ENCODE measurements around the gene CNTNAP2. TPM values are rescaled to one million over a fixed set of nuclear protein-coding genes. Genes with fewer than 3 reads are reported as not detected.

CNTNAP2 gene
- total and polyA plus RNA-seq, 4 donors = 0.14 to 2.3 (median 1.1) TPM

- Histone ChIP-seq H3K4me1 (ENCODE audit: control insufficient read depth in 4 of 4, insufficient read depth in 4 of 4, low read length in 3 of 4) (no peaks in the 10 kb centered on the region), H3K36me3 (ENCODE audit: control insufficient read depth in 4 of 4, insufficient read depth in 3 of 4, low read depth in 1 of 4, low read length in 3 of 4) (no peaks in the 10 kb centered on the region), H3K9ac (ENCODE audit: low read depth in 1 of 2, low read length in 2 of 2) (no peak overlapping the region), H3K4me3 (ENCODE audit: low read depth in 1 of 3, low read length in 3 of 3) (no peak overlapping the region), H3K27ac (ENCODE audit: low read depth in 1 of 2, low read length in 2 of 2) (no peak overlapping the region), H3K9me3 (ENCODE audit: control insufficient read depth in 4 of 4, low read length in 3 of 4) (no peaks in the 10 kb centered on the region), H3K27me3 (ENCODE audit: control insufficient read depth in 4 of 4, insufficient read depth in 4 of 4, low read length in 3 of 4) (no peaks in the 10 kb centered on the region)
- TF ChIP-seq GABPA (IDR thresholded peaks at IDR 0.05 in 1 of 2, conservative IDR thresholded peaks at IDR 0.05 in 1 of 2) (no peak), SP1 (IDR thresholded peaks at IDR 0.05) (no peak), ATF3 (IDR thresholded peaks at IDR 0.05) (no peak), EGR1 (IDR thresholded peaks at IDR 0.05; ENCODE audit: low read depth in 2 of 2) (no peak), HNF4G (IDR thresholded peaks at IDR 0.05) (no peak), FOXA2 (IDR thresholded peaks at IDR 0.05) (no peak), ZBTB33 (IDR thresholded peaks at IDR 0.05) (no peak), RAD21 (IDR thresholded peaks at IDR 0.05) (no peak), HNF4A (conservative IDR thresholded peaks at IDR 0.05) (no peak), FOXA1 (IDR thresholded peaks at IDR 0.05) (no peak), MAX (IDR thresholded peaks at IDR 0.05) (no peak), TAF1 (conservative IDR thresholded peaks at IDR 0.05) (no peak), NR2F2 (IDR thresholded peaks at IDR 0.05) (no peak), REST (IDR thresholded peaks at IDR 0.05) (no peak), RXRA (IDR thresholded peaks at IDR 0.05) (no peak), YY1 (IDR thresholded peaks at IDR 0.05) (no peak), JUND (IDR thresholded peaks at IDR 0.05) (no peak), CTCF (IDR thresholded peaks at IDR 0.05; ENCODE audit: low read depth, low read length, missing input control) (no peak)
- WGBS = 60% methylated on average over 3 of the region's 3 CpGs
- DNase-seq (ENCODE audit: low spot score) = no peak
Observed at GRCh38 chr7:146255609-146256008, 139.0 kb downstream of the CNTNAP2 start.
